Measurements from ENCODE around the gene DMBT1.

The DMBT1 gene

DNA sequence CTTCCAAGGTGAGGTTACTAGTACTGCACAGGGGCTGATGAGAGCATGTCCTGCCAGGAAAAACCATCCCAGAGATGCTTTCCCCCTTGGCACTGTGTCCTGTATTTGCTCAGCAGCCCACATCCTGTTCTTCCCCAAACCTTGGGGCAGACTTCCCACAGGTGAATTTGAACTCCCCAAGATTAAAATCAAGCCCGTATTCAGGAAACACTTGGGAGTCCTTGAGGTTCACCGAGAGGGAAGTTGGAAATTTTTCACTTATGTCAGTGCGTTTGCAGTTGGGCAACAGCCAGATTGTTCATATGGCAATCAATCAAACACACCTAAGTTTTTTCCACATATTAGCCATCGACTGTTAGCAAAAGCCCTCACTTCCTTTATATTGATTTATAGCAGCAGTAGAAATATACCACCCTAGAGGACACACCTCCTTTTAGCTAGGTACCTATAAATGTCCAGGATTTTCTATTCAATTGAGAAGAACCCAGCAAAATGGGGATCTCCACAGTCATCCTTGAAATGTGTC is at the start of gene DMBT1:
Gene DMBT1, plus strand, starts transcription at position 476 of the 526 bp plus-strand sequence. Its CDS starts 17 bp downstream, at position 493.
- DNase-seq (ENCODE audit: low read depth in 4 of 4, low spot score in 1 of 4): no peak

DNA sequence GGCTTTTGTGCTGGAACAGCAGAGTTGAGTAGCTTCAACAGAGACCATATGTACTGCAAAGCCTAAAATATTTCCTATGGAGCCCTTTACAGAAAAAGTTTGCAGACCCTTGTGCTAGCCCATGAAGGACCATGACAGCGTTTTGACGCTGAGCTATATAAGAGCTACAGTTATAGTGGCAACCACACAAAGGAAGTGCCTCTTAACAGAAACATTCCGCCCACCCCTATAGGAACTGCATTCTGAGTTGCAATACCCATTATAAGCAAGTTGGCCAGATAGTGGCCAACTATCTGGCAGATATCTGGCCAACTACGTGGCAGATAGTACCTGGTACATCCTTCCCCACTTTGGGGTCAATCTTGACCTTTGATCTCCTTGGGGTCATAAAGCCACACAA is 47.5 kb upstream of the DMBT1 start:
- DNase-seq (ENCODE audit: low read depth in 4 of 4, low spot score in 1 of 4): no peak

GRCh38 chr10:122514045-122514840 is 46.3 kb upstream of the DMBT1 start:
- no peak for DNase-seq (ENCODE audit: low read depth in 4 of 4, low spot score in 1 of 4)

DNA sequence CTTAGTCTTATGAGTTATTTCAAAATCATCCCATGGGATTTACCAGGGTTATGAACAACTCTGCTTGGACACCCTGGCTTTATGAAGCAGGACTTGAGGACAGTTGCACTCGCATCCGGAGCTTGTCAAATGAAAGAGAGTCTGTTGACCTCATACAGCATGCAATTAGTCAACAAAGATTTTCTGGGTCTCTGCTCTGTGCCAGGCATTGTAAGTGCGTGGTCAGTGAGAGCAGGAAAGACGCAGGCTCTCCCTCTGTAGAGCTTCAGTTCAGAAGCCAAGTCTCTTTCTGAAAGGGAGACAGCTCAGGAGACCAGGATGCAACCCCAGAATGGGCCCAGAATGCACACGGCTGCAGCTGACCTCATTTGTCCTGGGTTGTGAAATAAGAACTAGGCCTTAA is 45.5 kb upstream of the DMBT1 start:
- no peak for DNase-seq (ENCODE audit: low read depth in 4 of 4, low spot score in 1 of 4)

DNA sequence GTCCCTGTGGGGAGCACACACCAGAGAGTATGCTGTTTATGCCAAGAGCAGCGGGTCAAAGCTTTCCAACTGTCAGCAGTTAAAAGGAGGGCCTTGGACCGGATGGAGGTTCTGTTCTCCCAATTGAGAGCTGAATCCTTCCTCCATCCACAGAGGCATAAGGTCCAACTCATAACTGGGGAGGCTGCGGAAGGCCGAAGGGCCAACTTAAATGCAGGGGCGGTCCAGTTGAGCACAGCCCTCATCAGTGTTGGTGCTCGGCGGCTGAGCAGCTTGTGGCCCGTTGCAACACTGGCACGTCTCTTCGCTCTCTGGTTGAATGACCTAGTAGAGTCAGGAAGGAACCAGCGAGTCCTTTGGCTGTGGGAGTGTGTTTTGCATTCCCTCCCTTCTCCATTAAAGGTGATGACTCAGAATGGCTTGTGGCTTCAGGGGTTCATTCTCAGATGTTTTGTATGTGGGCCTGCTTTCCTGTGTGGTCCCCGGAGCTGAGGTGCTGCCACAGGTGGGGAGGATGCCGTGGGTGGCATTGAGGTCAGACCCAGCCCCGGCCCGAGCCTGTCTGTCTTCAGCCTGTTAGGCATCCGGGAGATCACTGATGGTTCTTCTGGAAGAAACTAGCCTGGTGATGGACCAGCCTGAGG is 44.8 kb upstream of the DMBT1 start:
- DNase-seq (ENCODE audit: low read depth in 4 of 4, low spot score in 1 of 4): peak in 2 of 4 experiments; percentile 3 to 30

GRCh38 chr10:122516734-122517133 is 43.8 kb upstream of the DMBT1 start:
- DNase-seq (ENCODE audit: low read depth in 4 of 4, low spot score in 1 of 4): no peak

- DNase-seq (ENCODE audit: low read depth in 4 of 4, low spot score in 1 of 4): no peak
Observed at GRCh38 chr10:122519144-122519543, 41.4 kb upstream of the DMBT1 start.

DNA sequence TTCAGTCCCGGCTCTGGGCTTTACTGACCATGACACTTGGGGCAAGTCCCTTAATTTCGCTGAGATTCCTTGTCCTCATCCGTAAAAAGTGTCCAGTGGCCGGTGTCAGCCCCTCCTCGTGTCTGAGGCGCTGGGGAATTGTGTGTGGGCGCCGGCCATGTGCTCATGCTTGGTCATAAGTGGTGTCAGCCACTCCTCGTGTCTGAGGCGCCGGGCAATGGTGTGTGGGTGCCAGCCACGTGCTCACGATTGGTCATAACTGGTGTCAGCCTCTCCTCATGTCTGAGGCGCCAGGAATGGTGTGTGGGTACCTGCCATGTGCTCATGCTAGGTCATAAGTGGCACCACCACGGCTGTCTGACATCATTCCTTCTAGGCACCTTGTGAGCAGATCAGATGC is 40.7 kb upstream of the DMBT1 start:
- no peak for DNase-seq (ENCODE audit: low read depth in 4 of 4, low spot score in 1 of 4)

GRCh38 chr10:122521011-122521410 is 39.5 kb upstream of the DMBT1 start:
- no peak for DNase-seq (ENCODE audit: low read depth in 4 of 4, low spot score in 1 of 4)

GRCh38 chr10:122524811-122525210 is 35.7 kb upstream of the DMBT1 start:
- DNase-seq (ENCODE audit: low read depth in 4 of 4, low spot score in 1 of 4): no peak

DNA sequence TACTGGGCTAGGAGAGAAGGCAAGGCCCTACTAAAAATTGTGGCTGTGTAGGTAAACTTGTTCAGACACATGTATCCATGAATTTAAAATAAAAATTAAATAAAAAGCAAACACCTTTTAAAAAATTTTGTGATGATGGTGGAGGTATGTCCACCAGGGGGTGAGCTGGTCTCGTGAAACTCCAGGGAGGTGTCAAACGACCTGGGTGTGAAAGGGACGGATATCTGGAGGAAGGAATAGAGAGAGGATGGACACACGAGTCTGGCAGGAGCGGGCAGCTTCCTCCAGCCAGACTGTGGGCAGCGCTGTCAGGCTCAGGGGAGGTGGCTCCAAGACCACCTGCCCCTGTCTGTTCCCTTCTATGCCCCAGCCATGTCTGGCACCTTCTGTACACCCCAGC is 34.8 kb upstream of the DMBT1 start:
- DNase-seq (ENCODE audit: low read depth in 4 of 4, low spot score in 1 of 4): no peak

DNA sequence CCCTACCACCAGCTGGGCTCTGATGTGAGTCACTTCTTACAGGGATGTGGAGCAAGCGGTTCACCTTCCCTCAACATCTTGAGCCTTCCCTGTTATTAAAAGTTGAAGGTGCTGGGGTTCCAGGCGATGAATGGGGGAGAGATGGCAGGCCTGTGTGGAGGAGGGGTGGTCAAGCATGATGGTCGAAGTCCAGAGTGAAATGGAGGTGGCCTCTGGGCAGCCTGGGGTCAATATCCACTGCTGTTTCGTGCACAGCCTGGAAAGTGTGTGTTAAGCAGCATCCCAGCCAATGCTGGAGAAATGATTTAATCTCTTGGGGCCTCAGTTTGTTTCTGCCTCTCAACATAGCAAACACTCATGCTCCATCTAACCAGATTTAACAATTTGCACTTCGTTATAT is 33.7 kb upstream of the DMBT1 start:
- DNase-seq (ENCODE audit: low read depth in 4 of 4, low spot score in 1 of 4): no peak

GRCh38 chr10:122530177-122530576 is 30.4 kb upstream of the DMBT1 start:
- no peak for DNase-seq (ENCODE audit: low read depth in 4 of 4, low spot score in 1 of 4)

DNA sequence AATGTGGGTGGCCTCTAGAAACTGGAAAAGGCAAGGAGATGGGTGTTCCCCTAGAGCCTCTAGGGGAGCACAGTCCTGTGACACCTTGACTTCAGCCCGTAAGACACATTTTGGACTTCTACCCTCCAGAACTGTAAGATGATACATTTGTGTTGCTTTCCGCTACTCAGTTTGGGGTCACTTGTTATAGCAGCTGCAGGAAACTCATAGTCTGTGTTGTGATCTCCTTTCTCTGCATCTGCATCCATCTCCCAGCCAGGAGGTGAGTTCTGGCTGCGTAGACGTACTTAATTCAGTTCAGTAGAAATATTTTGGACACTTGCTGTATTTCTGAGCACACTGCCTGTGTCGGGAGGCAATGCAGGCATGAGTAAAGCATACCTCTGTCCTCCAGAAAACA is 29.3 kb upstream of the DMBT1 start:
- DNase-seq (ENCODE audit: low read depth in 4 of 4, low spot score in 1 of 4): no peak

DNA sequence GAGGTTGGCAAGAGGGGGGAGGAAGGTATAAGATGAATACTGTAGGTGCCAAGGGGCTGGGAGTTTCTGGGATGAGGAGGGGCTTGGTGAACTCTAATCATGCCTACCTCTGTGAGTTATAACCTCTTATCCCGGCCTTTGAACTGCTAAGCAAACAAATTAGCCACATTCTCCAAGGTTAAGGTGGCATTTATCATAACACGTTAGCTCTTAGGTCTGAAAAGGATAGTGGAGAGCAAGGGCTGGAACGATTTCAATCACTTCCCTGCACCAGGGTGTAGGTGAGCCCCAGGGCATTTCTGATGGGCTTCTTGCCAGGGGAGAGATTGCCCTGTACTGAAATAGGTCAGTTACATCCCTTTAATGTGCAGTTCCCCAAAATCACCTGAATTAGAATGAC is 28.6 kb upstream of the DMBT1 start:
- DNase-seq (ENCODE audit: low read depth in 4 of 4, low spot score in 1 of 4): no peak

- no peak for DNase-seq (ENCODE audit: low read depth in 4 of 4, low spot score in 1 of 4)
Observed at GRCh38 chr10:122532601-122533296, 27.8 kb upstream of the DMBT1 start.

- DNase-seq (ENCODE audit: low read depth in 4 of 4, low spot score in 1 of 4): no peak
Observed at GRCh38 chr10:122537545-122537944, 23.0 kb upstream of the DMBT1 start.

DNA sequence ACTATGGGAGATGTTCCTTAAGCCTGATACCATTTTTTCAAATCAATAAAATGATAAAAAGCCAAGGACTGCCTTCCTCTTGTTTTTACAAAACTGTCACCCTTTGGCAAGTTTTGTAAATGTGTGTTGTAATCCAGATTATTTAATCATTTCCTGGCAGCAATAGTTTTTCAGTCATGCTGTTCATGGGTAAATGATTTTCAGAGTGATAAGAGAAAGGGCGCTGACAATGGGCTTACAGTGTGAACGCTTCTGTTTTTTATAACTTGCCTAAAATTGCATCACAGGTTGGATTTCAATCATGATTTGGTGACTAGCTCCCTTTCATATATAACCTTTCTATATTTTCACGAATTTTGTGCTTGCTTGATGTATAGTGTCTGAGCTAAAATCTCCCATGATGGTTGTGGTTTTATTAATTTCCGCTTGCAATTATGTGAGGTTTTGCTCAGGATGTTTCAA is 19.0 kb upstream of the DMBT1 start:
- DNase-seq (ENCODE audit: low read depth in 4 of 4, low spot score in 1 of 4): no peak

GRCh38 chr10:122543676-122544445 is 16.7 kb upstream of the DMBT1 start:
- DNase-seq (ENCODE audit: low read depth in 4 of 4, low spot score in 1 of 4): no peak

GRCh38 chr10:122544493-122544892 is 16.1 kb upstream of the DMBT1 start:
- no peak for DNase-seq (ENCODE audit: low read depth in 4 of 4, low spot score in 1 of 4)

DNA sequence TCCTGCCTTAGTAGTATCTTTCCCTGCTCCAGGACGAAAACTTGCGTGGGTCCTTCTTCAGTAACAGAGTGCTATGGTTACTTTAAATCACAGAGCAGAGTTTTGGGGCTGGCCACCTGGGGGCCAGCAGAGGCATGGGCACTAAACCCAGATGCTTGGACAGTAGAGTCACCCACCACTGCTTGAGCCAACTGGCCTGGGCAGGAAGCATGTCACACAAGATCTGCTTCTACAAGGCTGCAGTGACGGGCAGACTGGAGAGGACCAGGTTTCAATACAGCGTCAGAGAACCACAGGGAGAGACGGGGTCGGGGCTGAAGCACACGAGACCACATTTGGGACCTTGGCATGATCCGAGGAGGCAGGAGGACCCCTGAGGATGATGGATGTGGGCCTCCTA is 14.3 kb upstream of the DMBT1 start:
- DNase-seq (ENCODE audit: low read depth in 4 of 4, low spot score in 1 of 4): no peak
